Spleen (tissue), 7 donors: ENCODE measurements around the gene SRPRB.

ENCODE experiments used
- POLR2A ChIP-seq, 3 donors: fragments of 450-650 bp; IDR thresholded peaks; one replicate each; pipeline ENCODE4 v1.5.1; 2017; ENCODE audit warnings: antibody characterized with exemption in 3 of 3, mild to moderate bottlenecking in 1 of 3
- TF ChIP-seq, protein P1 (sequence below), 11 experiments: fragments of 200-600 bp in 7 of 11; fragments of 450-650 bp in 4 of 11; sonication (generic) in 4 of 11; IDR thresholded peaks in 8 of 11; conservative IDR thresholded peaks in 3 of 11; 1 replicate in 7 of 11; 2 replicates in 4 of 11; pipeline versions ENCODE4 v1.4.0 to v1.8.0; 2016 to 2021; ENCODE audit warnings: antibody characterized with exemption in 11 of 11, inconsistent platforms in 4 of 11, mild to moderate bottlenecking in 1 of 11
- donor health status: DM: no; HTN: no; CAD: no; lungs with moderate emphysema.
- donor health status: DM: no; HTN: no; CAD: no.
- donor health status: DM: no; HTN: no; CAD: no.

GRCh38 chr3:133866141-133866540, 60.5 kb downstream of the SRPRB start:
- TF ChIP-seq, protein P1, sequence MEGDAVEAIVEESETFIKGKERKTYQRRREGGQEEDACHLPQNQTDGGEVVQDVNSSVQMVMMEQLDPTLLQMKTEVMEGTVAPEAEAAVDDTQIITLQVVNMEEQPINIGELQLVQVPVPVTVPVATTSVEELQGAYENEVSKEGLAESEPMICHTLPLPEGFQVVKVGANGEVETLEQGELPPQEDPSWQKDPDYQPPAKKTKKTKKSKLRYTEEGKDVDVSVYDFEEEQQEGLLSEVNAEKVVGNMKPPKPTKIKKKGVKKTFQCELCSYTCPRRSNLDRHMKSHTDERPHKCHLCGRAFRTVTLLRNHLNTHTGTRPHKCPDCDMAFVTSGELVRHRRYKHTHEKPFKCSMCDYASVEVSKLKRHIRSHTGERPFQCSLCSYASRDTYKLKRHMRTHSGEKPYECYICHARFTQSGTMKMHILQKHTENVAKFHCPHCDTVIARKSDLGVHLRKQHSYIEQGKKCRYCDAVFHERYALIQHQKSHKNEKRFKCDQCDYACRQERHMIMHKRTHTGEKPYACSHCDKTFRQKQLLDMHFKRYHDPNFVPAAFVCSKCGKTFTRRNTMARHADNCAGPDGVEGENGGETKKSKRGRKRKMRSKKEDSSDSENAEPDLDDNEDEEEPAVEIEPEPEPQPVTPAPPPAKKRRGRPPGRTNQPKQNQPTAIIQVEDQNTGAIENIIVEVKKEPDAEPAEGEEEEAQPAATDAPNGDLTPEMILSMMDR (IDR thresholded peaks at IDR 0.05 in 8 of 11, conservative IDR thresholded peaks at IDR 0.05 in 3 of 11) = no peak
- TF ChIP-seq POLR2A (IDR thresholded peaks at IDR 0.05) = no peak
